ENCODE data around the gene KNOP1. TPM values are rescaled to one million over a fixed set of nuclear protein-coding genes. Genes with fewer than 3 reads are reported as not detected.

Gene KNOP1
- total RNA-seq, 1 experiment from 2014 or later, result 93.9 TPM

DNA sequence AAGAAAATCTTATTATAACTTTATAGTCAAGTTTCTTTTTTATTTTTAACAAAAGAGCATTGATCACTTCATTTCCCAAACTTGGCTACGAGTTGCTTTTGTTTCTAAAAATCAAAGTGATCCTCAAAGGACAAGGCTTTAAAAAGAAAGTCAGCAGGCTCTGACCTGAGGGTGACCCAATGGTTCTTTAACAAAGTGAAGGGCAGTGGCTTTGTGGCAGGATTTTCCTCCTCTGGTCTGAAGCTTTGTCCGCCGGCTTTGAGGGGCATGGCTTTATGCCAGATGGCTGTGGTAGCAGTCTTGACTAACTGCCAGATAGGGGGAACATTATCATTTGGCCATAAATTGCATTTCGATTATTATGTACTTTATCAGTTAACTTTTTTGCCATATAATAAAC lies 28.5 kb upstream of the KNOP1 start:
- Mint-ChIP-seq H3K9me3 (no peaks in the 10 kb centered on the region), H3K27me3 (ENCODE audit: low read depth) (no peaks in the 10 kb centered on the region), H3K4me3 (no peak overlapping the region), H3K4me1 (peaks cover 2 to 7% of the 10 kb centered on the region in 2 experiments; a peak in 2 of 4 replicates), H3K27ac (no peak overlapping the region), H3K36me3 (ENCODE audit: insufficient read depth in 1 of 3, low read depth in 3 of 3) (no peaks in the 10 kb centered on the region)
- Histone ChIP-seq H3K4me2 (ENCODE audit: insufficient read depth, insufficient read length, low read length) (no peak overlapping the region), H4K5ac (ENCODE audit: insufficient read length, low read depth, low read length) (no peak overlapping the region), H3T11ph (ENCODE audit: low read length) (no peak overlapping the region), H2BK12ac (ENCODE audit: insufficient read length, low read depth, low read length) (no peak overlapping the region), H3K27me3 (ENCODE audit: insufficient read depth, low read length) (no peaks in the 10 kb centered on the region), H3K18ac (ENCODE audit: insufficient read length, low read depth, low read length) (no peak overlapping the region), H3K56ac (ENCODE audit: insufficient read length, low read depth, low read length) (no peak overlapping the region), H3K23ac (ENCODE audit: insufficient read length, low read depth, low read length) (no peak overlapping the region), H3K79me1 (ENCODE audit: insufficient read depth, low read depth, low read length, poor library complexity, severe bottlenecking) (no peaks in the 10 kb centered on the region), H2BK5ac (ENCODE audit: insufficient read length, low read length) (no peak overlapping the region), H2BK15ac (ENCODE audit: low read depth, low read length) (no peak overlapping the region), H3K4ac (ENCODE audit: low read depth, low read length) (no peak overlapping the region), H3K79me2 (ENCODE audit: insufficient read depth, low read length) (no peaks in the 10 kb centered on the region), H4K8ac (replicated peaks; ENCODE audit: insufficient read length, low read depth, low read length) (no peak overlapping the region), H3K14ac (ENCODE audit: insufficient read depth, low read length) (no peak overlapping the region), H3K27ac (ENCODE audit: insufficient read length, low read depth, low read length) (no peak overlapping the region), H2AK5ac (ENCODE audit: insufficient read length, low read length) (no peak overlapping the region), H4K91ac (ENCODE audit: insufficient read length, low read depth, low read length) (no peak overlapping the region), H2BK20ac (ENCODE audit: low read depth, low read length, poor library complexity, severe bottlenecking) (no peak overlapping the region), H4K20me1 (ENCODE audit: control insufficient read depth, insufficient read depth, insufficient read length) (no peaks in the 10 kb centered on the region), H3K9me3 (ENCODE audit: control insufficient read depth, low read depth, low read length) (no peaks in the 10 kb centered on the region), H2AFZ (ENCODE audit: low read length) (no peak overlapping the region), H3K4me1 (ENCODE audit: insufficient read depth, low read length) (no peaks in the 10 kb centered on the region), H3K23me2 (ENCODE audit: insufficient read length, low read depth, low read length, poor library complexity, severe bottlenecking) (no peaks in the 10 kb centered on the region), H3K9ac (ENCODE audit: extremely low read depth, insufficient read length, low read length) (no peak overlapping the region), H2BK120ac (ENCODE audit: low read depth, low read length, poor library complexity, severe bottlenecking) (no peak overlapping the region)
- TF ChIP-seq, protein P1, sequence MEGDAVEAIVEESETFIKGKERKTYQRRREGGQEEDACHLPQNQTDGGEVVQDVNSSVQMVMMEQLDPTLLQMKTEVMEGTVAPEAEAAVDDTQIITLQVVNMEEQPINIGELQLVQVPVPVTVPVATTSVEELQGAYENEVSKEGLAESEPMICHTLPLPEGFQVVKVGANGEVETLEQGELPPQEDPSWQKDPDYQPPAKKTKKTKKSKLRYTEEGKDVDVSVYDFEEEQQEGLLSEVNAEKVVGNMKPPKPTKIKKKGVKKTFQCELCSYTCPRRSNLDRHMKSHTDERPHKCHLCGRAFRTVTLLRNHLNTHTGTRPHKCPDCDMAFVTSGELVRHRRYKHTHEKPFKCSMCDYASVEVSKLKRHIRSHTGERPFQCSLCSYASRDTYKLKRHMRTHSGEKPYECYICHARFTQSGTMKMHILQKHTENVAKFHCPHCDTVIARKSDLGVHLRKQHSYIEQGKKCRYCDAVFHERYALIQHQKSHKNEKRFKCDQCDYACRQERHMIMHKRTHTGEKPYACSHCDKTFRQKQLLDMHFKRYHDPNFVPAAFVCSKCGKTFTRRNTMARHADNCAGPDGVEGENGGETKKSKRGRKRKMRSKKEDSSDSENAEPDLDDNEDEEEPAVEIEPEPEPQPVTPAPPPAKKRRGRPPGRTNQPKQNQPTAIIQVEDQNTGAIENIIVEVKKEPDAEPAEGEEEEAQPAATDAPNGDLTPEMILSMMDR (conservative IDR thresholded peaks at IDR 0.05), result no peak
- DNase-seq, result no peak
- no CpG with 5 or more reads among the region's 4 CpGs for whole genome bisulfite sequencing (ENCODE audit: extremely low coverage, insufficient read length, low lambda C conversion rate)
